Chondrocyte (in vitro differentiated cells): ENCODE measurements around the gene HPS3. TPM values are rescaled to one million over a fixed set of nuclear protein-coding genes. Genes with fewer than 3 reads are reported as not detected.
"Not testable (repeated sequence)": the region's sequence is repeated elsewhere in the genome, so short reads cannot be mapped to it uniquely, and the experiment has no call there.

Experiments
- DNase-seq: peaks from one replicate; pipeline ENCODE4 v3.0.0; 2021; ENCODE audit warnings: mixed read lengths, low spot score
- H3K27ac Mint-ChIP-seq: one replicate; pipeline ENCODE4 v1.8.0; 2021; ENCODE audit warnings: mild to moderate bottlenecking, moderate library complexity, mixed read lengths; ENCODE audit not compliant: unreplicated experiment
- H3K27me3 Mint-ChIP-seq: 2 replicates; pipeline ENCODE4 v1.8.0; 2021; ENCODE audit warnings: low read depth, mixed read lengths
- H3K36me3 Mint-ChIP-seq: 2 replicates; pipeline ENCODE4 v1.8.0; 2021; ENCODE audit warnings: low read depth, mixed read lengths
- H3K4me1 Mint-ChIP-seq: 2 replicates; pipeline ENCODE4 v1.8.0; 2021; ENCODE audit warnings: low read depth, mild to moderate bottlenecking, mixed read lengths
- H3K4me3 Mint-ChIP-seq: one replicate; pipeline ENCODE4 v1.8.0; 2021; ENCODE audit warnings: mild to moderate bottlenecking, moderate library complexity, mixed read lengths; ENCODE audit not compliant: unreplicated experiment
- H3K9me3 Mint-ChIP-seq: 2 replicates; pipeline ENCODE4 v1.8.0; 2021; ENCODE audit warnings: low read depth, mixed read lengths
- total RNA-seq: library from RNA; stranded (reverse); gene quantifications from 3 replicates; pipeline ENCODE4 v1.2.1, GENCODE V29; 2021
- TF ChIP-seq, protein P1 (sequence below): fragments of 200-600 bp; sonication (generic); IDR thresholded peaks from 2 replicates; pipeline ENCODE4 v1.5.0; 2021; ENCODE audit warnings: antibody characterized with exemption, mild to moderate bottlenecking, moderate library complexity

Gene HPS3
- total RNA-seq, 1 donor from 2014 or later = 16.2 TPM

DNA sequence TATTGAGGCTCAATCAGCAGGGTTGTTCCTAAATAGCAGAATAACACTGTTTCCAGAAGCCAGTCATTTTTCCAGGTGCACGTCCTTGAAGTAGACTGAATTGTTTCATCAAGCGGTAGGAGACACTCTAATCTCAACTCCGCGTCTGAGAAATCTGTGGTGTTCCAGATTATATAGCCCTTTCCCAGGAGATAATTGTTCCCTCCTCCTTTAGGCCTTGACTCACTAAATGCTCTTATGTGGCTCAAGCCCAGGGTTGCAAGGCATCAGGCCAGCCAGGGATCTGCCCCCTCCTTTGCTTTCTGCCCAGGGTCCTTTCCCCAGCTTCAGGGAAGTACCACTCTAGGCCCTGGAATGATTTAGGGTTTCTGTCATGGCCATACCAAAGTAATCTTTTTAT, 37.5 kb upstream of the HPS3 start:
- no peak overlapping the region for H3K27ac Mint-ChIP-seq
- H3K27me3 Mint-ChIP-seq = no peaks in the 10 kb centered on the region
- H3K36me3 Mint-ChIP-seq = no peaks in the 10 kb centered on the region
- no peaks in the 10 kb centered on the region for H3K4me1 Mint-ChIP-seq
- DNase-seq = no peak
- TF ChIP-seq, protein P1, sequence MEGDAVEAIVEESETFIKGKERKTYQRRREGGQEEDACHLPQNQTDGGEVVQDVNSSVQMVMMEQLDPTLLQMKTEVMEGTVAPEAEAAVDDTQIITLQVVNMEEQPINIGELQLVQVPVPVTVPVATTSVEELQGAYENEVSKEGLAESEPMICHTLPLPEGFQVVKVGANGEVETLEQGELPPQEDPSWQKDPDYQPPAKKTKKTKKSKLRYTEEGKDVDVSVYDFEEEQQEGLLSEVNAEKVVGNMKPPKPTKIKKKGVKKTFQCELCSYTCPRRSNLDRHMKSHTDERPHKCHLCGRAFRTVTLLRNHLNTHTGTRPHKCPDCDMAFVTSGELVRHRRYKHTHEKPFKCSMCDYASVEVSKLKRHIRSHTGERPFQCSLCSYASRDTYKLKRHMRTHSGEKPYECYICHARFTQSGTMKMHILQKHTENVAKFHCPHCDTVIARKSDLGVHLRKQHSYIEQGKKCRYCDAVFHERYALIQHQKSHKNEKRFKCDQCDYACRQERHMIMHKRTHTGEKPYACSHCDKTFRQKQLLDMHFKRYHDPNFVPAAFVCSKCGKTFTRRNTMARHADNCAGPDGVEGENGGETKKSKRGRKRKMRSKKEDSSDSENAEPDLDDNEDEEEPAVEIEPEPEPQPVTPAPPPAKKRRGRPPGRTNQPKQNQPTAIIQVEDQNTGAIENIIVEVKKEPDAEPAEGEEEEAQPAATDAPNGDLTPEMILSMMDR = no peak
- no peaks in the 10 kb centered on the region for H3K9me3 Mint-ChIP-seq
- no peak overlapping the region for H3K4me3 Mint-ChIP-seq

DNA sequence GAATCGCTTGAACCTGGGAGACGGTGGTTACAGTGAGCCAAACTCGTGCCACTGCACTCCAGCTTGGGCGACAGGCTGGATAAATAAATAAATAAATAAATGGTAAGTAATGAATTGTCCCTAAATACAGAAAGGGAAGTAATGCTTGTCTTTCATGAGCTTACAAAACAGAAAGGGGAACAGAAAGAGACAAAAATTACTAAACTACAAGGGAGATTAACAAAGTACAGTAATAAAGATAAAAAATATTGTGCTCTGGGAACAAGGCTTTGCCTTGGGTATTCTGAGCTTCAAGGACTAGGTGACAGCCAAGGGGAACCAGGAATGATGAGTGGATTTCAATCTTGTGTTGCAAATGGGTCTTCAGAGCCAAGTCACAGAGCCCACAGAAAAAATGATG, 34.0 kb upstream of the HPS3 start:
- no peak for DNase-seq
- Mint-ChIP-seq H3K4me3 (no peak overlapping the region), H3K36me3 (no peaks in the 10 kb centered on the region)

DNA sequence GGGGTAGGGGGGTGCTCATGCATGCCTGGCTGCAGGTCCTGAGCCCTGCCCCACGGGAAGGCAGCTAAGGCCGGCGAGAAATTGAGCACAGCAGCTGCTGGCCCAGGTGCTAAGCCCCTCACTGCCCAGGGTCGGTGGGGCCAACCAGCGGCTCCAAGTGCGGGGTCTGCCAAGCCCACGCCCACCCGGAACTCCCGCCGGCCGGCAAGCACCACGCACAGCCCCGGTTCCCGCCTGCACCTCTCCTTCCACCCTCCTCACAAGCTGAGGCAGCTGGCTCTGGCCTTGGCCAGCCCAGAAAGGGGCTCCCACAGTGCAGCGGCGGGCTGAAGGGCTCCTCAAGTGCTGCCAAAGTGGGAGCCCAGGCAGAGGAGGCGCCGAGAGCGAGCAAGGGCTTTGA, 31.5 kb upstream of the HPS3 start:
- not testable (repeated sequence) for DNase-seq, H3K27ac Mint-ChIP-seq, H3K36me3 Mint-ChIP-seq, H3K4me3 Mint-ChIP-seq, H3K27me3 Mint-ChIP-seq, H3K4me1 Mint-ChIP-seq, H3K9me3 Mint-ChIP-seq

More for the DNA sequence above, 34.0 kb upstream of the HPS3 start:
- no peak overlapping the region for H3K27ac Mint-ChIP-seq
- no peaks in the 10 kb centered on the region for H3K4me1 Mint-ChIP-seq
- peaks cover 2% of the 10 kb centered on the region for H3K27me3 Mint-ChIP-seq
- H3K9me3 Mint-ChIP-seq = no peaks in the 10 kb centered on the region
- TF ChIP-seq, protein P1 = no peak

DNA sequence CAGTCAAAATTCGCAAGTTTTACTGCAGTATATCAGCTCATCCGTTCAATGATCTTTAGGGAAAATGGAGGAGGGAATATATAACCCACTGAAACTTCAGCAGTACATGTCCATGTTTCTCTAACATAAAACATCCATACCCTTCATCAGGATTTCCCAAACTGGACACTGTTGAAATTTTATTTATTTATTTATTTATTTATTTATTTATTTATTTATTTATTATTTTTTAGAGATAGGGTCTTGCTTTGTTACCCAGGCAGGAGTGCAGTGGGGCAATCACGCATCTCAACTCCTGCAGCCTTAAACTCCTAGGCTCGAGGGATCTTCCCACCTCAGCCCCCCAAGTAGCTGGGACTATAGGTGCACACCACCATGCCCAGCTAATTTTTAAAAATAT, 28.3 kb upstream of the HPS3 start:
- no peak overlapping the region for H3K4me3 Mint-ChIP-seq
- no peaks in the 10 kb centered on the region for H3K4me1 Mint-ChIP-seq
- no peaks in the 10 kb centered on the region for H3K36me3 Mint-ChIP-seq
- DNase-seq = no peak
- H3K9me3 Mint-ChIP-seq = peaks cover 6% of the 10 kb centered on the region
- no peak overlapping the region for H3K27ac Mint-ChIP-seq
- TF ChIP-seq, protein P1 = no peak
- peaks cover 2% of the 10 kb centered on the region for H3K27me3 Mint-ChIP-seq

DNA sequence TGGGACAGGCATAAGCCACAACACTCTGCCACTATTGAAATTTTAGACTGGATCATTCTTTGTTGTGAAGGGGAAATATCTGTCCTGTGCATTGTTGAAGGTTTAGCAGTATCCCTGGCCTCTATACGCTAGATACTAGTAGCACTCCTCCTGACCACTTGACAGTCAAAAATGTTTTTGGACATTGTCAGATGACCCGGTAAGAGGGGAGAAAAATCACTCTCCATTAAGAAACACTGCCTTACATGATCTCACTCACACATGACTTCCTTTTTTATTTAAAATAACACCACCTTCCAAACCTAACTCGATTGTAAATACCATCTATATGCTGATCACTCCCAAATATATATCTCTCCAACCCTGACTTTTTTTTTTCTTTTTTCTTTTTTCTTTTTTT, 27.8 kb upstream of the HPS3 start:
- Mint-ChIP-seq H3K27ac (no peak overlapping the region), H3K4me1 (no peaks in the 10 kb centered on the region), H3K9me3 (peaks cover 11% of the 10 kb centered on the region), H3K36me3 (no peaks in the 10 kb centered on the region), H3K4me3 (no peak overlapping the region), H3K27me3 (peaks cover 2% of the 10 kb centered on the region)
- no peak for DNase-seq
- TF ChIP-seq, protein P1 = no peak

DNA sequence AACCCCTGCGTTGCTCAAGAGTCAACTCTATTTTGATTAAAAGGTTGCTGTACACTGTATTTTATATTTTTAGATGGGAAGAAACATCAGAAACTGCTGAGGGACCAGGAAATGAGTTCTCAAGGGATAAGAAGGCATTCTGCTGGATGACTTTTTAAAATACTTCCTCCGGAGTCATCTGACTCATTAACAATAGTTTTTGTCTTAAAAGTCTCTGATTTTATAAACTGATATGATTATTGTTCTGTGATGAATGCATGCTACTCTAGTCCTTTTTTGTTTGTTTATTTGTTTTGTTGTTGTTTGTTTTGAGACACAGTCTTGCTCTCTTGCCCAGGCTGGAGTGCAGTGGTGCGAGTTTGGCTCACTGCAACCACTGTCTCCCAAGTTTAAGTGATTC, 25.0 kb upstream of the HPS3 start:
- no peak overlapping the region for H3K4me3 Mint-ChIP-seq
- H3K4me1 Mint-ChIP-seq = no peaks in the 10 kb centered on the region
- no peaks in the 10 kb centered on the region for H3K36me3 Mint-ChIP-seq
- H3K9me3 Mint-ChIP-seq = peaks cover 11% of the 10 kb centered on the region
- TF ChIP-seq, protein P1 = no peak
- no peak overlapping the region for H3K27ac Mint-ChIP-seq
- peaks cover 2% of the 10 kb centered on the region for H3K27me3 Mint-ChIP-seq
- DNase-seq = no peak
